Ureter (tissue), 1 donor: ENCODE data around the gene UQCC2. TPM values are rescaled to one million over a fixed set of nuclear protein-coding genes. Genes with fewer than 3 reads are reported as not detected.
A peak's percentile ranks its signal among the peaks of the same experiment; 100 is the strongest.

Experiments used
- DNase-seq: peaks from one replicate; pipeline ENCODE4 v3.0.0-alpha.2; 2020; ENCODE audit warnings: low spot score
- total RNA-seq: library from RNA; stranded (reverse); gene quantifications from one replicate; pipeline ENCODE4 v1.2.4, GENCODE V29; 2023
- donor health status: DM: yes; HTN: yes; CAD: no.

UQCC2 gene
- 74.2 TPM for total RNA-seq

- DNase-seq, result peak; percentile 96
Observed at GRCh38 chr6:33711140-33712129, at the start of gene UQCC2. Gene UQCC2, minus strand, starts transcription at chr6:33711700. Its CDS starts 14 bp downstream, at chr6:33711686.

- DNase-seq, result no peak
Observed at GRCh38 chr6:33759887-33760629, 48.6 kb upstream of the UQCC2 start.

- DNase-seq, result no peak
Observed at GRCh38 chr6:33758815-33759216, 47.3 kb upstream of the UQCC2 start.

GRCh38 chr6:33757906-33758305 is 46.4 kb upstream of the UQCC2 start:
- DNase-seq, result no peak

GRCh38 chr6:33757113-33757512 is 45.6 kb upstream of the UQCC2 start:
- DNase-seq, result no peak

- DNase-seq, result no peak
Observed at GRCh38 chr6:33756211-33756954, 44.9 kb upstream of the UQCC2 start.

- DNase-seq, result peak; percentile 80
Observed at GRCh38 chr6:33755070-33755869, 43.8 kb upstream of the UQCC2 start.

GRCh38 chr6:33754222-33754621 is 42.7 kb upstream of the UQCC2 start:
- no peak for DNase-seq

GRCh38 chr6:33752646-33753015 is 41.1 kb upstream of the UQCC2 start:
- no peak for DNase-seq

GRCh38 chr6:33751771-33752645 is 40.5 kb upstream of the UQCC2 start:
- peak; percentile 82 for DNase-seq

GRCh38 chr6:33750244-33750991 is 38.9 kb upstream of the UQCC2 start:
- DNase-seq, result no peak

- DNase-seq, result no peak
Observed at GRCh38 chr6:33749401-33749800, 37.9 kb upstream of the UQCC2 start.

GRCh38 chr6:33748841-33749240 is 37.3 kb upstream of the UQCC2 start:
- DNase-seq, result no peak

GRCh38 chr6:33747823-33748222 is 36.3 kb upstream of the UQCC2 start:
- DNase-seq, result no peak

- no peak for DNase-seq
Observed at GRCh38 chr6:33746651-33747100, 35.2 kb upstream of the UQCC2 start, which contains the start of gene IP6K3. Gene IP6K3, minus strand, starts transcription at chr6:33746905. Its CDS starts 11,429 bp downstream, at chr6:33735476.

- peak; percentile 61 for DNase-seq
Observed at GRCh38 chr6:33746036-33746600, 34.6 kb upstream of the UQCC2 start.

GRCh38 chr6:33745548-33745947 is 34.0 kb upstream of the UQCC2 start:
- DNase-seq, result no peak

- no peak for DNase-seq
Observed at GRCh38 chr6:33744895-33745546, 33.5 kb upstream of the UQCC2 start.
